Stimulated activated CD8-positive, alpha-beta memory T cell treated with anti-CD3 and anti-CD28 coated beads, Interleukin-7, amount 100 ng/mL, for 4 hours (primary cell): Measurements from ENCODE around the gene ZNF543.
"Not testable (repeated sequence)": the region's sequence is repeated elsewhere in the genome, so short reads cannot be mapped to it uniquely, and the experiment has no call there.

Experiments
- DNase-seq, 2 donors: peaks; one replicate each; pipeline ENCODE4 v3.0.0-alpha.2; 2020; ENCODE audit warnings: low read depth in 2 of 2

The ZNF543 gene

GRCh38 chr19:57320180-57321084 is at the start of gene ZNF543:
Gene ZNF543 (plus strand): TSS chr19:57320472. CDS start chr19:57320854, 382 bp downstream.
- DNase-seq, result peak; percentile 85 to 89

GRCh38 chr19:57271280-57271679 is 49.0 kb upstream of the ZNF543 start:
- DNase-seq, result no peak

GRCh38 chr19:57273014-57273413 is 47.3 kb upstream of the ZNF543 start:
- no peak for DNase-seq

- no peak for DNase-seq
Measured at GRCh38 chr19:57276430-57276829, 43.8 kb upstream of the ZNF543 start.

- not testable (repeated sequence) for DNase-seq
Measured at GRCh38 chr19:57278481-57278880, 41.8 kb upstream of the ZNF543 start.

- peak; percentile 76 for DNase-seq
Measured at GRCh38 chr19:57279418-57280164, 40.7 kb upstream of the ZNF543 start.

GRCh38 chr19:57280165-57280961 is 39.9 kb upstream of the ZNF543 start, which contains the start of gene ZNF460:
Gene ZNF460 (plus strand): TSS chr19:57280485. CDS start chr19:57280807, 322 bp downstream.
- DNase-seq, result peak; percentile 95 to 96

GRCh38 chr19:57280962-57281400 is 39.3 kb upstream of the ZNF543 start:
- no peak for DNase-seq

GRCh38 chr19:57282011-57282643 is 38.1 kb upstream of the ZNF543 start:
- DNase-seq, result no peak

GRCh38 chr19:57288373-57288772 is 31.9 kb upstream of the ZNF543 start:
- DNase-seq, result no peak

- DNase-seq, result no peak
Measured at GRCh38 chr19:57290970-57291369, 29.3 kb upstream of the ZNF543 start.

- no peak for DNase-seq
Measured at GRCh38 chr19:57292547-57292946, 27.7 kb upstream of the ZNF543 start.

GRCh38 chr19:57293719-57294118 is 26.6 kb upstream of the ZNF543 start:
- no peak for DNase-seq

- no peak for DNase-seq
Measured at GRCh38 chr19:57302020-57302465, 18.2 kb upstream of the ZNF543 start.

- no peak for DNase-seq
Measured at GRCh38 chr19:57302727-57303401, 17.4 kb upstream of the ZNF543 start.

- DNase-seq, result no peak
Measured at GRCh38 chr19:57305056-57305455, 15.2 kb upstream of the ZNF543 start.

GRCh38 chr19:57308514-57308913 is 11.8 kb upstream of the ZNF543 start:
- no peak for DNase-seq

- no peak for DNase-seq
Measured at GRCh38 chr19:57310792-57311191, 9.5 kb upstream of the ZNF543 start.

GRCh38 chr19:57314146-57314545 is 6.1 kb upstream of the ZNF543 start:
- DNase-seq, result no peak

GRCh38 chr19:57317503-57317902 is 2.8 kb upstream of the ZNF543 start:
- DNase-seq, result no peak

GRCh38 chr19:57319869-57320179 is 448 bp upstream of the ZNF543 start:
- no peak for DNase-seq
